ENCODE results near the gene SCMH1.

SCMH1 gene

GRCh38 chr1:41024953-41025352, 217.2 kb downstream of the SCMH1 start:
- DNase-seq (ENCODE audit: low read depth) = no peak

GRCh38 chr1:41023279-41023990, 218.7 kb downstream of the SCMH1 start:
- no peak for DNase-seq (ENCODE audit: low read depth)

GRCh38 chr1:41022424-41022823, 219.7 kb downstream of the SCMH1 start:
- no peak for DNase-seq (ENCODE audit: low read depth)

DNA sequence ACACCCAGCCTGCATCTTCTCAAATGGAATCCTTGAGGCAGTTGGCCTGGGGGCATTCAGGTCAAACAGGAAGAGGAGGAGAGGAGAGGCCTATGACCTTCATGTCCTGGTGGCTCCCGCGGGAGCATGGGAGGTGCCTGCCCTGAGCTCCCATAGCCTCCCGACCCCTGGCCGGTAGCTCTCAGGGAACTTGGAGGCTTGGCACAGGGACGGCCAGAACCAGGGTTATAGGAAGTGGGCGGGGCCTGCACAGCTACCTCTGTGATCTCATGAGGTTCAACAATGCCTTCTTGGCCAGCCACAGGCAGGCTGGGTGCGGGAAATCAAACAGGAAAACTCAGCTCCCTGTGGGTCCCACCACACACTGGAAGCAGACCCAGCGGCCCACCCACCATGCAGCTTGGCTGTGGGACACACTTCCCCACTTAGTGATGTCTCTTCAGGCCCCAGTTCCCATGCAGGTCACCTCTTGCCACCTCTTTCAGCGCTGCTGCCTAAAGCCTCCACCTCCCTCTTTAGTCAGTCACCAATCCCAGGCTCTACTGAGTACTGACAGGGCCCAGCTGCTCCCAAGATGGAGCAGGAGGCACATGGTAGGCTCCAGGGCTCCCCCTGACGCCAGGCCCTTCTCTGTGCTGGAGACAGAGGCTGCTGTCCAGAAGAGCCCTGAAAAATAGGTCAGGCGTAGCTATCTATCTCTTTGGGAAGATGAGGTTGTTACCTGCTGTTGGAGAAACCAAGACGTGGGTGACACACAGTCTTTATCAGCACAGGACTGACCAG, 220.4 kb downstream of the SCMH1 start, which contains the start of gene SLFNL1:
SLFNL1 (minus strand) TSS at position 200 of the 783 bp plus-strand sequence. CDS start 1,065 bp downstream, outside the sequence.
- no peak for DNase-seq (ENCODE audit: low read depth)

- no peak for DNase-seq (ENCODE audit: low read depth)
These were observed 221.5 kb downstream of the SCMH1 start for GRCh38 chr1:41020654-41021053.

DNA sequence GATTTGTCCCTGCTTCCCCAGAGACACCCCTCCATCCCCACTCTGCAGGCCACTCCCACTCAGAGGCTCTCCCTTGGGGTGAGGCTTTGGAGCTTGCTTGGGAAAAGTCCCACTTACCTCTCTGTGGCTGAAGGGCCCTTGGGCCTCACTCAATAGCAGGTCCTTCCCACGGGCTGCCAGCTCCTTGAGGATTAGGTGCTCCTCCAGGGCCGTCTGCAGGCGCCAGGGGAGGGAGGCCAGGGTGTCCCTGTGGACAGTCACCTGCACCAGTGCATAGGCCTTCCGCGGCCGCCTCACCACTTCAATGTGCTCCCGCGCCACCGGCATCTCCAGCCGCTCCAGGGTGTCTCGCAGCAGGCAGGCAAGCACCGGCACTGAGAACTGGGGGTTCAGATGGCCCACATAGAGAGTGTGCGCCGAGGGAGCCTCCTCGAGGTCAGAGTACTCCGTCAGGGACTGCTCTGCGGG, 222.0 kb downstream of the SCMH1 start:
- no peak for DNase-seq (ENCODE audit: low read depth)

DNA sequence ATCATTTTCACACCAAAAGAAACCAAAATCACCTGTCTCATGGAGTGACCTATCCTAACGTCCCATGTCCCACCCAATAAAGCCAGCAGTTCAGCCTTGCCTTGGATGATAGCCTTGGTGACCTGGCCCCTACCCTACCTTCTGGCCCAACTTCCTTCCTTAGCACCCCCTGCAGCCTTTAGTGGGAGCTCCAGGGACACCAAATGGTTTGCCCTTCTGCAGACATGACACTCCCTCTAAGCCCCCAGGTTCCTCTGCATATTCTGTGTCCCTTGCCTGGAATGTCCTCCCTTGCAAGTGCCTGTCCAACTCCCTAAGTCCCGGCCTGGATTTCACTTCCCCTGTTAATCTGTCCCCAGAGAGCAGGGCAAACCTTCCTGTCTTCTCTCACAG, 222.8 kb downstream of the SCMH1 start:
- no peak for DNase-seq (ENCODE audit: low read depth)

DNA sequence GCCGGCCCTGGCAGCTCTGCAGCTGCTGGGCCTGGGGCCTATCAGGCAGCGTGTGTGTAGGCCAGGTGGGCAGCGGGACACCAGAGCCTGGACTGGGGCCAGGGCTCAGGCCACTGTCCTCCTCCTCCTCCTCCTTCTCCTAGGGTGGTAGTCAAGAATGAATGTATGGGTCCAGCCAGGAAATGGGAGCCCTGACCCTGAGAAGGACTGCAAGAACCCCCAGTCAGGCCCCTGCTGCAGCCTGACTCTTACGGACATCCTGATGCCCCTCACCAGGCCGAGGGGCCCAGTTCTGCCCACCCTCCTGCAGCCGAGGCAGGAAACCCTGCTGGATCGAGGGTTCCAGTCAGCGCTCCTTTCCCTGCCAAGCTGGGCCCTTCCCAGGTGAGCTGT, 224.1 kb downstream of the SCMH1 start:
- DNase-seq (ENCODE audit: low read depth) = no peak

GRCh38 chr1:41017141-41018017, 224.7 kb downstream of the SCMH1 start:
- DNase-seq (ENCODE audit: low read depth) = no peak

DNA sequence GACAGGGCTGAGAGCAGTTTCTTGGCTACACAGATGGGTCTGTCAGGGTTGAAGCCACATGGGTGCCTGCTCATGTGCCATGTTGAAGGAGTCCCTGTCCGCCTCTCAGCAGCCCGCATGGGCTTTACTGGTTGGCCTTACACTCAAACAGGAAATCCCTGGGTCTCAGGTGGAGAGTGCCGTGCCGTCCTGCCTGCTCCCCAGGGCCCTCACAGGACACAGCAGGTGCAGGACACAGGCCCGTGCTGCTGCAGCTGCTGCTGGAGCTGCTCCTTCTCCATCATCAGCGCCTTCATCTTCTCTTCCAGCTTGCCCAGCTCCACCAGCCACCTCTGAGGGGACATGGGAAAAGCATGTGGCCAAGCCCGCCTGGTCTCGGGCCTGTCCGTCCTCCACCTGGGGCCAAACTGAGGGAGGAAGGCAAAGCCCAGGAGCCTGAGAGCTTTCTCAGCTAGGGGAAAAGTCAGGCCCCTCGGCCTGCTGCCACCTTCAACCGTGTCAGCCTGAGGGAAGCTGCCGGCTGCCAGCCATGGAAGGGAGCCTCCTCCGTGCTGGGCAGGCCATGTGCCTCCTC, 226.1 kb downstream of the SCMH1 start:
- DNase-seq (ENCODE audit: low read depth) = no peak

DNA sequence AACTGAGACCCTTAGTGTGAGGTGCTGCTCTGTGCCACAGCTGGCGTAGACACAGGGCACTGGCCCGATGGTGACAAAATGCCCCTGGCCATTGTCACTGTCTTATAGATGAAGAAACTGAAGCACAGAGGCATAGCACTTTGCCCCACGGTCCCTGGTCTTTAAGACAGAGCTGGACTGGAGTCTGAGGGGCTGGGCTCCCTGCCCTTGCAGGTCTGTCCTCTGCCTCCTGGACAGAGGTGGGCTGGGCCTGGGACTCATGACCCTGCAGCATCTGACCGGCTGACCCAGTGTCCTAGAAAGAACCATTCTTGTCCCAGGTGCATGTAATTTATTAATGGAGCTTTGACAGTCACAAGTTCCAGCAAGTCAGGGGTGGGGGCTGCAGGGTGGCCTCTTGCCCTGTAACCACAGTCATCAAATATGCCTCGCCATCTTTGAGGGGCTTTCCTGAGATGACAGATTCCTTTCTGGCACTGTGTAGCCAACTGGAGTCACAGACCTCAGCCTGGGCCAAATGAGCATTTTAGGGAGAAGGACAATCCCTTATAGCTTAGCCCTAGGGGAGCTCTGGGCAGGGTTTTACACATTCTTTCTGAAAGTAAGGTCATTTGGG, 226.7 kb downstream of the SCMH1 start:
- no peak for DNase-seq (ENCODE audit: low read depth)

- DNase-seq (ENCODE audit: low read depth) = no peak
These were observed 227.2 kb downstream of the SCMH1 start for GRCh38 chr1:41014871-41015270.

DNA sequence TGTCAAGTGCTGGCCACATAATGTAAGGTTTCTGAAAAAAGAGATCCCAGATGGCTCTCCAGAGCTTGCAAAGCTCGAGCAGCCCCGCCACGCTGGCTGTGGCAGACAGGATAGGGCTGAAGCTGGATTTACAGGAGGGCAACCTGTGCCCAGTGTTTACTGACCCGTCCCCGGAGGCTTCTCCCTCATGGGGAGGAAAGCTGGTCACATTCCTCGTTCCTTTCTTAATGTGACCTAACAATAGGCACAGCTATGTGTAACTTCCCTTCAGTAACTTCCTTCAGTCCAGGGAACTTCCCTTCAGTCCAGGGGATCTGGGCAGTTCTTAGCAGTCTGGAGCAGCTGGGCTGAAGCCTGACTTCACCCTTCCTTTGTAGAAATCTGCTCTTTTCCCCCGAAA, 228.3 kb downstream of the SCMH1 start:
- no peak for DNase-seq (ENCODE audit: low read depth)

DNA sequence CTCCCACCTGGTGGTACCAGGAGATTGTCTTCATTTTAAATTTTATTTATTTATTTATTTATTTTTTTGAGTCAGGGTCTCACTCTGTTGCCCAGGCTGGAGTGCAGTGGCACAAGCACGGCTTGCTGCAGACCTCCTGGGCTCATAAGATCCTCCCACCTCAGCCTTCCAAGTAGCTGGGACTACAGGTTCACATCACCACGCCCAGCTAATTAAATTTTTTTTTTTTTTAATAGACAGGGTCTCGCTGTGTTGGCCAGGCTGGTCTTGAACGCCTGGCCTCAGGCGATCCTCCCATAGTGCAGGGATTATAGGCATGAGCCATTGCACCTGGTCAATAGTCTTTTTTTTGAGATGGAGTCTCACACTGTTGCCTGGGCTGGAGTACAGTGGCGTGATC, 229.1 kb downstream of the SCMH1 start:
- no peak for DNase-seq (ENCODE audit: low read depth)

- no peak for DNase-seq (ENCODE audit: low read depth)
These were observed 231.8 kb downstream of the SCMH1 start for GRCh38 chr1:41010345-41010744.

DNA sequence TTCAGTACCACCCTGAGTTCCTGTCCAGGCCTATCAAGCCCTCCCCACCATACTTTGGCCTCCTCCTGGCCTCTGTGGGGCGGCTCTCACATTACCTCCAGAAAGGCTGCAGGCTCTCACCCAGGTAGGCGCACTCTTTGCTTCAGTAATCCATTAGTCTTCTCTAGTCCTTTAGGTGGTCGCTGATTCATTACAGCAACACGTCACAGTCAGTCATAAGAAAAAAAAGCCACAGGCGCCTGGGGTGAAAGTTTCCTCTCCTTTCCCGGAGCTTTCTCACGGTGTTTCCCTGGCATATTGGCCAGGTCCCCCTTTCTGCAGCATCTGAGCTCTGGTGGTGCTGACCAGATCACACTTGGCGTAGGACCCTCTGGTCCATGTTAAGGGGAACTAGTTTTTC, 232.6 kb downstream of the SCMH1 start:
- no peak for DNase-seq (ENCODE audit: low read depth)

- DNase-seq (ENCODE audit: low read depth) = no peak
These were observed 234.9 kb downstream of the SCMH1 start for GRCh38 chr1:41006942-41007865.

GRCh38 chr1:41005876-41006275, 236.2 kb downstream of the SCMH1 start:
- DNase-seq (ENCODE audit: low read depth) = no peak

GRCh38 chr1:41003640-41004220, 238.4 kb downstream of the SCMH1 start:
- peak; percentile 97 for DNase-seq (ENCODE audit: low read depth)

- no peak for DNase-seq (ENCODE audit: low read depth)
These were observed 238.9 kb downstream of the SCMH1 start for GRCh38 chr1:41003127-41003639.
